GM19468 (cell line): ENCODE data around the gene ACTA2.

Experiments
- ATAC-seq: cut with Tn5 transposase; IDR thresholded peaks from one replicate; pipeline ENCODE4 v1.9.1; 2021; ENCODE audit warnings: mild to moderate bottlenecking, moderate library complexity, moderate number of reproducible peaks; ENCODE audit not compliant: unreplicated experiment; ENCODE audit errors: extremely low read depth

ACTA2 gene

DNA sequence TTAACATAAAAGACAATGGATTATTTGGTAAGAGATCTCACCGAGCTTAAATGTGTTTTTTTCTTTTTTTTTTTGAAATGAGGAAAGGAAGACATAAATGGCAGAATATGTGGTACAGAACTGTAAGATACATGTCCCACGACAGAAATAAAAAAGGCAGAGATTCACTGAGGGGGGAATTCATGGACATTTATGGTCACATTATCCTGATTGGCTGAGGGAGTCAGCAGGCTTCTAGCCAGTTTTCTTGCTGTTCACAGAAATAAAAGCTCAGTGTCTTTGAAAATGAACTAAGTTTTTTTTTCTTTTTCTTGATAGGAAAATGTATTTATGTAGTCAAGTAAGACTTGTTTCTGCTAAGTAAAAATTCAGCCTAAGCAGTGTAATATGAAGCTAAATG lies 29.8 kb upstream of the ACTA2 start:
- ATAC-seq = no peak

DNA sequence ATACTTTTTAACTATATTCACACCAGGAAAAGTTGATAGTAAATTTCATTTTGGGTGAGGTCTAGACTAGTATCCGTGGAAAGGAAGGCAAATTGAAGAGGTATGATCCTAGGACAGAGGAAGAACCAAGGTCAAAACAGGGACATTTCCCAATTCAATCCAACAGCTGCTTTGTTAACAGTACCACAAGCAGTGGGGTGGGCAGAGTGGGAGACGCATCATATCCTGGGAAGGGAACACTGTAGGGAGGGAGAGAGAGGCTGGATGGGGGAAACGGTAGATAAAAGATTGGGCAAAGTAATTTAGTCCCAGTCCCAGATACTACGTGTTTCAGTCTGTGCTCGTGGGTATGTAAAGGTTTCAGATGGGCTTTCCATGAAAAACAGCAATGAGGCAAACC lies 28.9 kb upstream of the ACTA2 start:
- no peak for ATAC-seq

DNA sequence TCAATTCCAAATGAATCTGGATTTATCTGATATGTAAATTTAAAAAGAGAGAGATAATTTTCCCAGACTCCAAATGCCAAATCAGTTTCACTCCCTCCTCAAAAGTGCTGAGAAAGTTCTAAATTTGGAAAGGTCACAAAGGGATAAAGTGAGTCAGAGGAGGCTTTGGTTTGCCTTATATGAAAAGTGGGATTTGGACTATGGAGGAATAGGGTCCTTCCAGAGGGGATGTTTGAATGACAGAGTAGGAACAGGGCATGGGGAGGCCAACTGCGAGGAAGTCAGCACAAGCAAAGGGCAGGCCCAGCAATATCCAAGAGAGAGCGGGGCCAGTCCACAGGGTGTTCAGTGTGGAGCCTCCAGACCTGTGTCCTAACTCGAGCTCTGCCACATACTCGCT lies 28.2 kb upstream of the ACTA2 start:
- no peak for ATAC-seq

DNA sequence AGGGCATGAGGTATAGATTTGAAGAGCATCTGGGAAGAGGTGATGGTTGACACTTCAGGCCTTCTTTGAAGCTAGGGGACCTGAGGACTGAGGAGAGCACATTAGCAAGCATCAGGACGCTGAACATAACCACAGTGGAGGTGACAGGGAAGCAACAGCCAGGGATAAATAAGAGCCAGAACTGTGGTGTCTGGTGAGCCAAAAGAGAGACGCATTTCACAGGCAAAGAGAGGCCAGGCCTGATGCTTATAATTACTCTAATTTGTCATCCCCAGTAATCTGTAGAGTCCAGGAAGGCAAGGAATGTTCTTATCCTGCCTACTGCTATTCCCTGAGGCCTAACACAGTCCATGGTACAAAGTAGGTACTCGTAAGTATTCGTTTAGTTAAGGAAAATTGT lies 27.7 kb upstream of the ACTA2 start:
- ATAC-seq = no peak

DNA sequence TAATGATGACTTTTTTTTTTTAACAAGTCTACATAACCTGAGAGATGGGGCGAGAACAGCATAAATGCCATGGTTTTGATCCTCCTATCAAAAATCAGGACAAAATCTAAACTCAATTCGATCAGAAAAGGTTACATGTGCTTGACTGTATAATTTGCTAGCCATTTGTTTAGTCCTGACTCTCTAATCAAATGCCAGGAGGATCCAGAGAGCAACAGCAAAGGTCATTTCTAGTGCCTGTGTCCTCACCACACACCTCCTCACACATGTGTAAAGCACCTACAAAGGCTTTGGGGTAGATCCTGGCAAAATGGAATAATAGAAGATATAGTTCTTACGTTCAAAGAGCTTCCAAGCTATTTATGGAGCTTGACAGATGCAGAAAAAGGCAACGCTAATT lies 27.0 kb upstream of the ACTA2 start:
- no peak for ATAC-seq

DNA sequence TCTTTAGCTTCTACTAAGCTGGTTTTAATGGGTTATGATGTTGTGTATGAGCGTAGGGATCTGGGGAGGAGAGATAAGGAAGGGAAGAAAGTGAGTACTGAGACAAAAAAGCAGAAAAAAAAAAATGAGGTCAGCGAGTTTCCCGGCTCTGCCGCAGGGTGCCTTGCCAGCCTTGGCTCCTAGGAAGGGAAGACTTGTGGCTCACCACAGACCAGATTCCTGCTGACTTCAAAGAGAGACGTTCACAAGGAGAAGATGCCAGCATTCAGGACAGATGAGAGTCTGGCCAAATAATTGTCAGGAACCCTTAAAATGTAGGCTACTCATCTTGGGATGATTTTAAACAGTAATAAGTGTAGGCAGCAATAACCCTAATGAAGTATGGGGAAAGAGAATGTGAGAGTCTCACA lies 26.6 kb upstream of the ACTA2 start:
- ATAC-seq = no peak

DNA sequence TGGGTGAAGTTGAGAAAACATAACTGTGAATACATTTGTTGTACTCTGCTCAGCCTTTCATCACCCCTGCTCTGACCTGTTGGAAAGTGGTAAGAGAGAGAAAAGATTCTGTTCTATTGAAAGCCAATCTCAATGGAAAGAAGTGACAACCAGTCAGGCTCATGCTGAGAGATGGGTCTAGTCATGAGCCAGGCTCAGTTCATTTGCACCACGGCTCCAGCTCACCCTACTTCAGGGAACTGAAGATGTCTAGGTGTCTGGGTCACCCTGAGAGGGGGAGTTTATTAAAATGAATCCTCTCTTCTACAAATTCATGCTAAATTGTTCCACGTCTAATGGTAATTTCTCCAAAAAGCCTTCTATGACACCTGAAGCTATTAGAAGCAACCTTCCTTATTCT lies 25.9 kb upstream of the ACTA2 start:
- ATAC-seq = no peak

DNA sequence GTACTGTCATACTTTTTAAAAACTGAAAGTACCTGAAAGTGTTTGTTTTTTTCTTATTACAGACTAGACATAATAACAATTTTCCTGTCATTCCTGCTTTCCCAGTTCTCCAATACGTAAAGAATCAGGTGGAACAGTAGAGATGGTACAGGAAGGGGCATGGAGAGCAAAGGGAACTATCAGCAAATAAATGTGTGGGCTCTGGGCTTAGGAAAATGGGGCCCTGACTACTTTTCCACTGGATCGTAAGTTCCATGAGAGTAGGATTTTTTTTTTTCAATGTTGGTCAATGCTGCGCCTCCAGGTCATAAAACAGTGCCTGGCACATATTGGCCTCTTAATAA lies 22.8 kb upstream of the ACTA2 start:
- no peak for ATAC-seq

DNA sequence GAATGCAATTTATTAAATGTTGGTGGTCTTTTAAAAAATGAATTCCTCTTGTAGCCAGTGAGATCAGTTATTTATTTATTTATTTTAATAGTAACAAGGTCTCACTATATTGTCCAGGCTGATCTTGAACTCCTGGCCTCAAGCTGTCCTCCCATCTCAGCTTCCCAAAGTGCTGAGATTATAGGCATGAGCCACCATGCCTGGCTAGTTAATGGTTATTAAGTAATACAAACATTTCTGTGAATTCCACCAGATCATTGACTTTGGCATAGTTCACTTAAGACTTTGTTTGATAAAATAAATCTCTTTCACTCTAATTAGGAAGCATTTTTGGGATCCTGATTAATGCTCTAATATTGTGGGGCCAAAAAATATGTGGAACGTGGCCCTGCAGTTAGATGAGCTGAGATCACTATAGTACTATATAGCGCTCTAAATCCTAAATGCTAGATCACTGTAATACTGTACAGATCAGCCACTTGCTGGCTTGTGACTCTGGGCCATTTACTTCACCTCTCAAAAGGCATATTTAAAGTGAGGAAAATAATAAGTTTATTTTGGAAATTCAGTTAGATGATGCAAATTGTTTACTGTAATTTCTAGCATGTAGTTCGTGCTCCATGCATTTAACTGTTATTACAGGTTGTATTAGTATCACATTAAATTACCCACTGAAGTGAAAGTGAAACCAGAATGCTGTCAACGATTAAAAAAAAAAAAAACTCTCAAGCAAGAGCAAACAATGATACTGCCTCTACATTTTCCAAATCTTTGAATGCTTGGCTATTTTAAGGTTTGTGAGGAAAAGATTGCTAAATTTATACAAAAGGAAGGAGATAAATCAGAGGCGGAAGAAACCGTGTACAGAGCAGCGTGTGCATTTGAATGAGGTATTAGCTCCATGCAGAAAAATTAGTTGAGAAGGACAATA lies 22.1 kb upstream of the ACTA2 start:
- ATAC-seq = no peak

DNA sequence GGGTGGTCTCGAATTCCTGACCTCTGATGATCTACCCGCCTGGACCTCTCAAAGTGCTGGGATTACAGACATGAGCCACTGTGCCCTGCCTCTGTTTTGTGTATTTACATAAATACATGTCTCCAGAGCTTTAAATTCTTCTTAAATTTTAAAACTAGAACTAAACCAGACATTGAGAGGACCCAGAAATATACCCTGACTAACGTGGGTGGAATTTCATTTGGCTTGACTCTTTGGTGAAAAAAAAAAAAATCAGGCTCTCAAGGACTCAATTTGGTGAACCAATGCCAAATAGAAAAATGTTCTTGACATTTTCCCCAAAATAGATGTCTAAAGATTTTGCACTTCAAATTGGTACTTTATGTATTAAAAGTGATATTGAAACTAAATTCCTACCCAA lies 21.4 kb upstream of the ACTA2 start:
- ATAC-seq = no peak

DNA sequence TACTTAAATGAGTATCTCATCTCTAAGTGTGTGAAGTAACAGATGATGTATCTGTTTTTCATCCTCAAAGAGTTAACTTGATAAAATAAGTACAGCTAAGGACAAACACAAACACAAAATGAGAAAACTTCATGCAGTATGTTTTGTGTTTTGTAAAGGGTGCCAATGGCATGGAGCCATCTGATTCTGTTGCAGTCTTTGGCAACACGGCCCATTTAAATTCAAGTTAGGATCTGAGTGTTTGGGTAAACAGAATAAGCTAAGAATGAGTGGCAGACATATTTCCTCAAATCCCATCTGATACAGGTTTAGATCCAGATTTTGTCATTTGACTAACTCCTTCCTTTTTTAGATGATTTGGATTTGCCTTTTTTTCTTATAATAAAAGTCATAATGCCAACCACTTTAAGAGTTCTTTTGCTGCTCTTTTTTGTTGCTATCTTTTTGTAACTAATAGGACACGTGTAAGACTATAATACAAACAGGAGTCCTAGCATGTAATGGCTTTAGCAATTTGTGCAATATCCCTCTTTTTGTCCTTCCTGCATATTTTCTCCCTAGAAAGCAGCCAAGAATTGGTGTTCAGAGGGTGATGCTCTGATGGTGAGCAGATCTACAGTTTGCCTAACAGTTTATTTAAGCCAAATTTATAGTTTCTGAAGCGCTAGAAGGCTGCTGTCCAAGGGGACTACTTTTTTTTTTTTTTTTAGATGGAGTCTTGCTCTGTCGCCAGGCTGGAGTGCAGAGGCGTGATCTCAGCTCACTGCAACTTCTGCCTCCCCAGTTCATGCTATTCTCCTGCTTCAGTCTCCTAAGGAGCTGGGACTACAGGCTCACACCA lies 18.9 kb upstream of the ACTA2 start:
- no peak for ATAC-seq

DNA sequence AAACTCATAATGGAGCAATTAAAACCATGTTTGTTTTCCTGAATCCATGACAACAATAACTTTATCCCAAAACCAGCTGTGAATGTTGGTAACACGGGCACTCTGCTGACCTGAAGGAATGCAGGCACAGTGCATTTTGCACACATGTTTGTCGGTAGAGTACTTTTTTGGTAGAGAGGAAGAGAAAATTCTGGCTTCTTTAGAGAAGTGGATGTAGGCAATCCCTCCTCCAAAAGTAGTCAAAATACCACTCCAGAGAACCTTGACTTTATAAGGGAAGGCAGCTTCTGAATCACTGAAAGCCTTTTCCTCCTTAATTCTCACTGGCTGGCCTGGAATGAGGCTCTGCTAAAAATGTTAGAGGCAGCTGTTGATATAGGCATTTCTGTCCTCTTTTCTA lies 15.8 kb upstream of the ACTA2 start:
- no peak for ATAC-seq

DNA sequence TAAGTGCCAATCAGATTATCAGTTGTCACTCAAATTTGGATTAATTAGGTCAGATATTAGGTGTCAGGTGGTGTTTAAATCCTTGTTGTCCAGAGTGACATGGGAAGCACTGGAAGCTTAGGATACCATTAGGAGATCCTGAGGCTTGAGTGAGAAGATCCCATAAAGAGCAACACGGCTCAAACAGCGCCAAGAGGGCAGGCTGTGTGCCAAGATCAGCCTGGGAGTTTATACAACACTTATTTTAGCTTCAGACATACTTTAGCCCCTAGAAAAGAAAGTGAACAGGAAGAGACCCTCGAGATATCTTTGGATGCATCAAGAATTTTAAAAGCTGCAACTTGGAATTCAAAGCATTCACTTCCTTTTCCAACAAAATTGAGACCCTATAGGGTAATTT lies 14.2 kb upstream of the ACTA2 start:
- ATAC-seq = no peak

DNA sequence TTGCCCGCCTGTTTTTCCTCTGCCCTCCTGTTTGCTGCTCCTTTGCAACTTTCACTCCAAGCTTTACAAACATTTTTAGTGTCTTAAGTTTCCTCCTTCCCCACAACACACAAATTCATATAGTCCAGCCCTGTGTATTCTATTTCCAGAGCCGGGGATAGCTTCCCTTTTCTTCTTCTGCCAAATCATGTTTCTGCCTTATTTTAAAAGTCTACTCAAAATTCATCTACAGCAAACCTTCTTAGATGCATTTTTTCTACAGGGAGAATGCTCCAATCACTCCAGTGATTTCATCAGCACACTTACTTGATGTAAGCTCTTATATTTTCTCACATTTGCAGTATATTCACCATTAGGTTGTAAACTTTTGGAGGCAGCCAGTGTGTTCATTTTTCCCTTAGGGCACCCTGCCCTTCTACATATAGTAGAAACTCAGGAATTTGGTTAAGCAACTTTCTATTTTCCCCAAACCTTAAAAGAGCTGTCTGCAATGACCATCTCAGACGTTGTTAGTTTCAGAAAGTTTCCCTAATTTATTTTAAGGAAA lies 12.4 kb upstream of the ACTA2 start:
- ATAC-seq = no peak

DNA sequence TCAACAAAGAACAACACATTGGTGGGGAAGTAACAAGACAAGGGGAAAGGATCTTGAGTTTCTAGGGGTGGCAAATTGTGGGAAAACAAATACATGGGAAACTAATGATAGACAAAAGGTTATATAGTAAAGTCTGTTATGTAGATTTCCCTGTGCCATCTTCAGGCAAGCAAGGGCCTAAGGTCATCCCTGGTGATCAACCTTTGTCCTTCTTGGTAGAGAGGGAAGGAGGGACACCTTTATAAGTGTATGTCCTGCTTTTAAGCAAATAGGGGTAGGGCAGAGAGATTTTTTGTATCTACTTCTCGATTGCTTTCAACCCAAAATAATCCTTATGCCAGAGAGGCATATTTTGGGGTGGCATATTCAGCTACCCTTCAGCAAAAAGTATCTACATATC lies 11.8 kb upstream of the ACTA2 start:
- no peak for ATAC-seq

DNA sequence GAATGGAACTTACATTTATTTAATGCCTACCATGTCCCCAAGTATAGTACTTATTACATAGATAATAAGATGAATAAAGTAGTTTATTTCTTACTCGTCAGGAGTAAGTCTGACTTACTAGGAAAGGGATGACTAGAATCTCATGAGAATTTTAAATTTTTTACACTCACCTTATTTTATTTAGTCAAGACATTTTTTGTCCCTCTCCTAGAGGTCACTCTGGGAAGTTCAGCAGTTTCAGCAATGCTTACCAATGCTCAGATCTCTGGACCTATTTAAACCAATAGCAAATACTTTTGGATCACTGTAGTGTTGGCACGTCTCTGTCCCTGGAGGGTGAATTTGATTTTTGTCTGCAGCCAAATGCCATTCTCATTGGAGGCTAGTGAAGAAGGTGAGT lies 10.7 kb upstream of the ACTA2 start:
- ATAC-seq = no peak

DNA sequence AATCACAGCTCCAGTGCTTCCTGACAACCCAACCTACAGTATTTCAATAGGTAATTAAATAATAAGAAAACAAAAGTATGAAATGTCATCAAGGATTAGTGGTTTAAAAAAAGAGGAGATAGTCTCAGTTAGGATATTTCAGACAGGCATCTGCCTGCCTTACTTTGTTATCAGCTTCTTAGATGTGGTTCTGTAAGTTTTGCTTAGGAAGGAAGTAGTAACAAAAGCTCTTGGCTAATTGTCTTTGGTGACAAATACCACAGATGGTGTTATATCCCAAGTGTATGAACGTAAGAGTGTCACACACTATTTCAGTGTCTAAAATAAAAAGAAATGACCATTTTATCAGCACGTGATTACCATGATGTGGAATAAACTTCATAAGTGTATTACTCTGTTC lies 9.8 kb upstream of the ACTA2 start:
- no peak for ATAC-seq

DNA sequence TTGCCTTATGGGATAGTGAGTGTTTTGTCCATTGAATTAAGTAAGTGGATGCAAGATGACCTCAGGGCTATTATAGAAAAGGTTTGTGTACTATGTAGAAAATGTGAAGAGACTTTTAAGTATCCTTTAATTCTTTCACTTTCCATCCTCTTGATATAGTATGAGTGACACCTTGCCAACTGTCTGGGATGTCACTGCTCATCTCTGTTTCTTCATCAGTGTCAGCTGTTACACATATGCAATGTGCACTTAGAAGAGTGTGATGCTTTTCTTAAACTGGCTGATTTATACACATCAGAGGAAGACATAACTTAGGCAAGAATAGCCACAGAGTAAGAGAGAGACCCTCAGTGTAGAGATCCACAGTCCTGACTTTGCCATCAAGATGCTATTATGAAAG lies 8.7 kb upstream of the ACTA2 start:
- ATAC-seq = no peak

DNA sequence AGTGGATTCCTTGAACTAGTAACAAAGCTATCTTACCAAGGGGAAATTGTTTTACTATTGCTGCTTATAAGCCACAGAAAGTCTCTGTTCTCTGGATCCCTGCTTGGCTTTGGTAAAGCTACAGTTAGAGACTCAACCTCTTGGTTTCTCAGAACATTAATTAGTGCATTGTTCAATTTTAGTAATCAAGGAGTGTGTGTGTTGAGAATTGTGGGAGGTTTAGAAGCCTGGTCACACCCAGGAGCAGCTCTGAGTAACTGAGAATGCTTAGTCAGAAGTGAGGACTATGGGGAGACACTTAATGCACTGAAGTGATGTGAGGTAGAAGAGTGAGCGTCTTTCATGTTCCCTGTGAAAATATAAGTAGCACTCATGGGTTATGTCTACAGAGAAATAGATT lies 8.2 kb upstream of the ACTA2 start:
- no peak for ATAC-seq

DNA sequence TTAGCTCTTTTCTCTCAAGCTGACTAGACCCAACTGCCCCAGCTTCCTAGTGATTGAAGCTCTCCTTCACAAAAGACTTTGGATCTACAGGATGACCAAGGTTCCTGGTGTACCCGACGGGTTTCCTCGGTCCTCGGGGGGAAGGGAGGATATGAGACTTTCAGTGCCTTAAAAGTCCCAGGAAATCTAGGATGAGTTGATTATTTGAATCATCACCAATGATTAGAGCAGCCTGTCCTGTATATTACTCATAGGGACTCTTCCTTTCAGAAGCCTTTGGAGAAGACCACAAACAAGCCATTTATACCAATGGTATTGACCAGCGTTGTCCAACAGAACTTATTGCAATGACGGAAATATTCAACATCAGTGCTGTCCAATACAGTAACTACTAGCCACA lies 6.1 kb upstream of the ACTA2 start:
- no peak for ATAC-seq

DNA sequence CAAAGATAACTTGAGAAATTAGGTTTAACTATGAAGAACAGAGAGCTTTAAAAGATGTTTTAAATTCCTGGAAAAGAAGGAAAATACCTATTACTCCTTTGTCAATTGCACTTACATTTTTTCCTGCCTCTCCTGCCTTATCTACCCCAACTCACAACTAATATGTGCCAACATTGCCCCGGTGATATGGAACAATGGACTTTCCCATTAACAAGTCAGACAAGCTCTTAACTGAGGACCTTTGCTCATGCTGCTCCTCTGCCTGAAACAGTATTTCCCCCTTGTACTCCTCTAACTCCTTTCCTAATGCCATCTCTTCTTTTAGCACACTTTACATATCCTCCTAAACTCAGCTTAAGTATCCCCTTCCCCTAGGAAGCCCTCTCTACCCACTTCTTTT lies 4.8 kb upstream of the ACTA2 start:
- ATAC-seq = no peak
